ENCODE data around the gene TTC21A. TPM values are rescaled to one million over a fixed set of nuclear protein-coding genes. Genes with fewer than 3 reads are reported as not detected.

TTC21A gene
- total RNA-seq, 1 experiment from 2014 or later, result 1.7 TPM

- Mint-ChIP-seq H3K4me1 (peaks cover 64% of the 10 kb centered on the region in 2 experiments), H3K4me3 (peak overlapping the region; percentile 86 to 88), H3K36me3 (ENCODE audit: insufficient read depth in 1 of 3, low read depth in 3 of 3) (no peaks in the 10 kb centered on the region; a peak in 1 of 7 replicates), H3K27me3 (ENCODE audit: low read depth) (no peaks in the 10 kb centered on the region; the same call in none of the 2 replicates), H3K27ac (peak overlapping the region; percentile 94 to 98 (median 97); a peak in 4 of 7 replicates), H3K9me3 (no peaks in the 10 kb centered on the region; a peak in 2 of 5 replicates)
- H3K56ac ChIP-seq (ENCODE audit: insufficient read length, low read depth, low read length), result no peak overlapping the region
- H4K5ac ChIP-seq (ENCODE audit: insufficient read length, low read depth, low read length), result no peak overlapping the region
- no peak overlapping the region for H3K23ac ChIP-seq (ENCODE audit: insufficient read length, low read depth, low read length)
- no CpG with 5 or more reads among the region's 9 CpGs for WGBS (ENCODE audit: extremely low coverage, insufficient read length, low lambda C conversion rate)
- no peaks in the 10 kb centered on the region for H3K9me3 ChIP-seq (ENCODE audit: control insufficient read depth, low read depth, low read length)
- no peak overlapping the region for H2BK12ac ChIP-seq (ENCODE audit: insufficient read length, low read depth, low read length)
- H3K27me3 ChIP-seq (ENCODE audit: insufficient read depth, low read length), result no peaks in the 10 kb centered on the region
- peak overlapping the region; percentile 50 for H3K4me2 ChIP-seq (ENCODE audit: insufficient read depth, insufficient read length, low read length)
- H3T11ph ChIP-seq (ENCODE audit: low read length), result no peak overlapping the region
- H3K4ac ChIP-seq (ENCODE audit: low read depth, low read length), result no peak overlapping the region
- no peak overlapping the region for H2BK20ac ChIP-seq (ENCODE audit: low read depth, low read length, poor library complexity, severe bottlenecking)
- H3K14ac ChIP-seq (ENCODE audit: insufficient read depth, low read length), result no peak overlapping the region
- no peak overlapping the region for H4K91ac ChIP-seq (ENCODE audit: insufficient read length, low read depth, low read length)
- peaks cover 12% of the 10 kb centered on the region for H3K23me2 ChIP-seq (ENCODE audit: insufficient read length, low read depth, low read length, poor library complexity, severe bottlenecking)
- DNase-seq, result no peak
- H4K8ac ChIP-seq (replicated peaks; ENCODE audit: insufficient read length, low read depth, low read length), result no peak overlapping the region
- H2BK120ac ChIP-seq (ENCODE audit: low read depth, low read length, poor library complexity, severe bottlenecking), result no peak overlapping the region
- no peak for TF ChIP-seq CTCF (conservative IDR thresholded peaks at IDR 0.05)
- no peaks in the 10 kb centered on the region for H3K79me1 ChIP-seq (ENCODE audit: insufficient read depth, low read depth, low read length, poor library complexity, severe bottlenecking)
- no peak overlapping the region for H3K27ac ChIP-seq (ENCODE audit: insufficient read length, low read depth, low read length)
- peak overlapping the region; percentile 15 for H3K18ac ChIP-seq (ENCODE audit: insufficient read length, low read depth, low read length)
- no peaks in the 10 kb centered on the region for H4K20me1 ChIP-seq (ENCODE audit: control insufficient read depth, insufficient read depth, insufficient read length)
- peaks cover 5% of the 10 kb centered on the region; the same call in 1 of the 2 replicates for H3K79me2 ChIP-seq (ENCODE audit: insufficient read depth, low read length)
- H2AFZ ChIP-seq (ENCODE audit: low read length), result no peak overlapping the region
- peaks cover 7% of the 10 kb centered on the region; the same call in 1 of the 2 replicates for H3K4me1 ChIP-seq (ENCODE audit: insufficient read depth, low read length)
- no peak overlapping the region for H2BK5ac ChIP-seq (ENCODE audit: insufficient read length, low read length)
- no peak overlapping the region for H2BK15ac ChIP-seq (ENCODE audit: low read depth, low read length)
- H3K9ac ChIP-seq (ENCODE audit: extremely low read depth, insufficient read length, low read length), result no peak overlapping the region
- no peak overlapping the region for H2AK5ac ChIP-seq (ENCODE audit: insufficient read length, low read length)
Measured at GRCh38 chr3:39153977-39154279, 46.4 kb downstream of the TTC21A start.
